ENCODE results near the gene MED13L.

MED13L gene

GRCh38 chr12:116128779-116129178 is 148.7 kb downstream of the MED13L start:
- Mint-ChIP-seq H3K27me3 (ENCODE audit: low read depth, poor library complexity) (no peaks in the 10 kb centered on the region), H3K27ac (no peak overlapping the region), H3K4me1 (peaks cover 55% of the 10 kb centered on the region), H3K4me3 (no peak overlapping the region), H3K36me3 (ENCODE audit: low read depth) (no peaks in the 10 kb centered on the region), H3K9me3 (no peaks in the 10 kb centered on the region)
- no peak for DNase-seq
- TF ChIP-seq CTCF (IDR thresholded peaks at IDR 0.05), result no peak

GRCh38 chr12:116127859-116128258 is 149.6 kb downstream of the MED13L start:
- Mint-ChIP-seq H3K27ac (peak overlapping the region; percentile 52), H3K36me3 (ENCODE audit: low read depth) (no peaks in the 10 kb centered on the region), H3K4me3 (no peak overlapping the region), H3K4me1 (peaks cover 55% of the 10 kb centered on the region), H3K9me3 (no peaks in the 10 kb centered on the region), H3K27me3 (ENCODE audit: low read depth, poor library complexity) (no peaks in the 10 kb centered on the region)
- no peak for TF ChIP-seq CTCF (IDR thresholded peaks at IDR 0.05)
- DNase-seq, result no peak

- TF ChIP-seq CTCF (IDR thresholded peaks at IDR 0.05), result no peak
- Mint-ChIP-seq H3K27me3 (ENCODE audit: low read depth, poor library complexity) (no peaks in the 10 kb centered on the region), H3K9me3 (no peaks in the 10 kb centered on the region), H3K4me3 (no peak overlapping the region), H3K4me1 (peaks cover 60% of the 10 kb centered on the region), H3K27ac (no peak overlapping the region), H3K36me3 (ENCODE audit: low read depth) (no peaks in the 10 kb centered on the region)
- no peak for DNase-seq
These were observed 150.9 kb downstream of the MED13L start for GRCh38 chr12:116126610-116127009.

- TF ChIP-seq CTCF (IDR thresholded peaks at IDR 0.05), result no peak
- no peak for DNase-seq
- Mint-ChIP-seq H3K4me3 (no peak overlapping the region), H3K9me3 (no peaks in the 10 kb centered on the region), H3K4me1 (peaks cover 60% of the 10 kb centered on the region), H3K27me3 (ENCODE audit: low read depth, poor library complexity) (no peaks in the 10 kb centered on the region), H3K36me3 (ENCODE audit: low read depth) (no peaks in the 10 kb centered on the region), H3K27ac (no peak overlapping the region)
These were observed 151.4 kb downstream of the MED13L start for GRCh38 chr12:116125956-116126566.

GRCh38 chr12:116125084-116125483 is 152.4 kb downstream of the MED13L start:
- TF ChIP-seq CTCF (IDR thresholded peaks at IDR 0.05), result no peak
- no peak for DNase-seq
- no peak overlapping the region for H3K27ac Mint-ChIP-seq
- peaks cover 64% of the 10 kb centered on the region for H3K4me1 Mint-ChIP-seq
- no peaks in the 10 kb centered on the region for H3K36me3 Mint-ChIP-seq (ENCODE audit: low read depth)
- no peak overlapping the region for H3K4me3 Mint-ChIP-seq
- no peaks in the 10 kb centered on the region for H3K27me3 Mint-ChIP-seq (ENCODE audit: low read depth, poor library complexity)
- H3K9me3 Mint-ChIP-seq, result no peaks in the 10 kb centered on the region

Data from nephron progenitor cell (in vitro differentiated cells).